WI38 (cell line): ENCODE measurements around the gene NOL4L.

Experiments
- H3K4me3 ChIP-seq: 2 replicates; pipeline ENCODE4 v1.5.1; 2011; ENCODE audit warnings: low read depth, mild to moderate bottlenecking, control low read depth, low read length
- TF ChIP-seq, protein P1 (sequence below): IDR thresholded peaks from 2 replicates; pipeline ENCODE4 v1.5.1; 2012; ENCODE audit warnings: low read depth, mild to moderate bottlenecking, control low read depth, low read length

NOL4L gene

DNA sequence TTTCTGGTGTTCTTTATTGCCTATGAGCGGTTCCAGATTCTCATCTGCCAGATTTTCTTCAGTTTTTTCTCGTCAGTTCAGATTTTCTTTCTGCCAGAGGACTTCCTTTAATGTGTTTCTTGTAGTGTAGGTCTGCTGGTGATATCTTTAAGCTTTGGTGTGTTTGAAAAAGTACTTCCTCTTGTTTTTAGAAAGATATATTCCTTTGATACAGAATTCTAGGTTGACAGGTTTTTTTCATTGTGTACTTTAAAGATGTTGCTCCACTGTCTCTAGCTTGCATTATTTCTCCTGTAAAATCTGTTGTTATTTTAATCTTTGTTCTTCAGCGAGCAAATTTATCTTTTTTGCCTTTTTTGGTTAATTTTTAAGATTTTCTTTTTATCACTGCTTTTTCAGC is 190.1 kb downstream of the NOL4L start:
- no peak overlapping the region for H3K4me3 ChIP-seq
- TF ChIP-seq, protein P1, sequence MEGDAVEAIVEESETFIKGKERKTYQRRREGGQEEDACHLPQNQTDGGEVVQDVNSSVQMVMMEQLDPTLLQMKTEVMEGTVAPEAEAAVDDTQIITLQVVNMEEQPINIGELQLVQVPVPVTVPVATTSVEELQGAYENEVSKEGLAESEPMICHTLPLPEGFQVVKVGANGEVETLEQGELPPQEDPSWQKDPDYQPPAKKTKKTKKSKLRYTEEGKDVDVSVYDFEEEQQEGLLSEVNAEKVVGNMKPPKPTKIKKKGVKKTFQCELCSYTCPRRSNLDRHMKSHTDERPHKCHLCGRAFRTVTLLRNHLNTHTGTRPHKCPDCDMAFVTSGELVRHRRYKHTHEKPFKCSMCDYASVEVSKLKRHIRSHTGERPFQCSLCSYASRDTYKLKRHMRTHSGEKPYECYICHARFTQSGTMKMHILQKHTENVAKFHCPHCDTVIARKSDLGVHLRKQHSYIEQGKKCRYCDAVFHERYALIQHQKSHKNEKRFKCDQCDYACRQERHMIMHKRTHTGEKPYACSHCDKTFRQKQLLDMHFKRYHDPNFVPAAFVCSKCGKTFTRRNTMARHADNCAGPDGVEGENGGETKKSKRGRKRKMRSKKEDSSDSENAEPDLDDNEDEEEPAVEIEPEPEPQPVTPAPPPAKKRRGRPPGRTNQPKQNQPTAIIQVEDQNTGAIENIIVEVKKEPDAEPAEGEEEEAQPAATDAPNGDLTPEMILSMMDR = no peak
